Measurements from ENCODE around the gene JMJD4. TPM values are rescaled to one million over a fixed set of nuclear protein-coding genes. Genes with fewer than 3 reads are reported as not detected.
A peak's percentile ranks its signal among the peaks of the same experiment; 100 is the strongest.
"Not testable (repeated sequence)": the region's sequence is repeated elsewhere in the genome, so short reads cannot be mapped to it uniquely, and the experiment has no call there.

JMJD4 gene
- total and polyA plus RNA-seq, 9 of the 15 experiments (the other 6 are each of a cell fraction or from before 2014, with no cell fraction given), result 1.4 to 42.6 (median 29.2) TPM

GRCh38 chr1:227701631-227702030, 33.5 kb downstream of the JMJD4 start:
- BruUV-seq (replicated peaks); H3K4me1 ChIP-seq (replicated peaks in 1 of 2; ENCODE audit: control insufficient read depth in 2 of 2, insufficient read depth in 2 of 2, low read length in 2 of 2); H3K9ac ChIP-seq (ENCODE audit: insufficient read depth in 1 of 2, low read depth in 2 of 2, low read length in 2 of 2); H3K27ac ChIP-seq (ENCODE audit: extremely low read depth, low read depth, low read length); in situ Hi-C loops (cut with MboI); H3K4me3 ChIP-seq; ATAC-seq; CTCF ChIA-PET (ENCODE audit: low intra/inter-chr PET ratio); H3K79me2 ChIP-seq (ENCODE audit: control insufficient read depth, insufficient read depth, low read length); H3K27me3 ChIP-seq (ENCODE audit: control insufficient read depth in 2 of 2, insufficient read depth in 2 of 2, low read length in 2 of 2); intact Hi-C loops (cut with micrococcal nuclease); DNase-seq (ENCODE audit: extremely low read depth in 1 of 4, low spot score in 3 of 4); H3K9me1 ChIP-seq (ENCODE audit: control insufficient read depth, insufficient read depth, low read length); POLR2A ChIA-PET; H3K36me3 ChIP-seq (ENCODE audit: control insufficient read depth, insufficient read depth, low read length); H4K20me1 ChIP-seq (replicated peaks; ENCODE audit: control insufficient read depth, insufficient read depth, low read length); H3K4me2 ChIP-seq (ENCODE audit: insufficient read depth, low read length); FAIRE-seq; H2AFZ ChIP-seq (ENCODE audit: low read depth, low read length); H3K9me3 ChIP-seq (replicated peaks; ENCODE audit: control insufficient read depth, insufficient read depth, low read depth, low read length): not testable (repeated sequence)
- peak; percentile 92 for TF ChIP-seq ZNF507 (tag; conservative IDR thresholded peaks at IDR 0.05)
- WGBS (ENCODE audit: insufficient coverage, low coverage, missing lambda C conversion rate), result 0% methylated on average over 1 of the region's 1 CpG

DNA sequence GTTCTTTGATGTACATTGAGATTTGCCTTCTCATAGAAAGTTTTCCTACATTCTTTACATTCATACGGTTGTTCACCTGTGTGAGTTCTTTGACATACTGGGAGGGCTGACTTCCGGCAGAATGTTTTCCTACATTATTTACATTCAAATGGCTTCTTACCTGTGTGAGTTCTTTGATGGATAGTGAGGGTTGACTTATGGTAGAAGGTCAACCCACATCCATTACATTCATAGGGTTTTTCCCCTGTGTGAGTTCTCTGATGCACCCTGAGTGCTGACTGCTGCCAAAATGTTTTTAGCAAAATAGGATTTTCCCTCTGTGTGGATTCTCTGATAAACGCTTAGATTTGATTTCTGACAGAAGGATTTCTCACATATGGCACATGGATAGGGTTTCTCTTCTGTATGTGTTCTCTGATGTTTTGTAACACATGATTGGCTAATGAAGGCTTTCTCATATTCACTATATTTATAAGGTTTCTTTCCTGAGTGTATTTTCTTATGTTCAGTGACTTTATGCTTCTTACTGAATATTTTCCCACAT, 37.7 kb downstream of the JMJD4 start:
- H3K36me3 ChIP-seq (ENCODE audit: control insufficient read depth, insufficient read depth, low read length), result no peaks in the 10 kb centered on the region
- DNase-seq (ENCODE audit: extremely low read depth in 1 of 4, low spot score in 3 of 4) (no peak), ATAC-seq (no peak), FAIRE-seq (no peak)
- peak; percentile 69; the same call in 1 of the 2 replicates for TF ChIP-seq ZNF274 (IDR thresholded peaks at IDR 0.05; ENCODE audit: borderline replicate concordance, low read depth, low read length)
- no peak for TF ChIP-seq BRCA1 (IDR thresholded peaks at IDR 0.05)
- TF ChIP-seq BRCA1 (CRISPR knock-in tag; IDR thresholded peaks at IDR 0.05), result no peak
- TF ChIP-seq ZNF239 (CRISPR knock-in tag; IDR thresholded peaks at IDR 0.05), result no peak
- TF ChIP-seq JUND (IDR thresholded peaks at IDR 0.05; ENCODE audit: borderline replicate concordance, low read depth, low read length), result no peak
- TF ChIP-seq JUND (tag; IDR thresholded peaks at IDR 0.05; ENCODE audit: borderline replicate concordance, low read depth, low read length), result no peak
- no peaks in the 10 kb centered on the region for H3K79me2 ChIP-seq (ENCODE audit: control insufficient read depth, insufficient read depth, low read length)
- POLR2A ChIA-PET, result no interaction called here
- WGBS (ENCODE audit: insufficient coverage, low coverage, missing lambda C conversion rate), result 4% methylated on average over 3 of the region's 3 CpGs
- no peaks in the 10 kb centered on the region for H3K4me1 ChIP-seq (replicated peaks in 1 of 2; ENCODE audit: control insufficient read depth in 2 of 2, insufficient read depth in 2 of 2, low read length in 2 of 2)
- intact Hi-C loops (cut with micrococcal nuclease), result loop anchor here (10.0 kb wide), 1 partner anchor 213 kb away; no protein-coding TSS in a partner anchor
- H3K4me2 ChIP-seq (ENCODE audit: insufficient read depth, low read length), result no peak overlapping the region
- H2AFZ ChIP-seq (ENCODE audit: low read depth, low read length), result no peak overlapping the region
- H3K9me3 ChIP-seq (replicated peaks; ENCODE audit: control insufficient read depth, insufficient read depth, low read depth, low read length), result peaks cover 4% of the 10 kb centered on the region; the same call in 1 of the 2 replicates
- H3K27me3 ChIP-seq (ENCODE audit: control insufficient read depth in 2 of 2, insufficient read depth in 2 of 2, low read length in 2 of 2), result no peaks in the 10 kb centered on the region
- H3K4me3 ChIP-seq, result no peak overlapping the region
- no peaks in the 10 kb centered on the region for H4K20me1 ChIP-seq (replicated peaks; ENCODE audit: control insufficient read depth, insufficient read depth, low read length)
- no peak overlapping the region for H3K9ac ChIP-seq (ENCODE audit: insufficient read depth in 1 of 2, low read depth in 2 of 2, low read length in 2 of 2)
- BruUV-seq (replicated peaks), result no TSS peak
- no peaks in the 10 kb centered on the region for H3K9me1 ChIP-seq (ENCODE audit: control insufficient read depth, insufficient read depth, low read length)
- in situ Hi-C loops (cut with MboI), result no loop called here
- CTCF ChIA-PET (ENCODE audit: low intra/inter-chr PET ratio), result no interaction called here
- H3K27ac ChIP-seq (ENCODE audit: extremely low read depth, low read depth, low read length), result no peak overlapping the region
